Measurements from ENCODE around the gene ERMP1.

DNA sequence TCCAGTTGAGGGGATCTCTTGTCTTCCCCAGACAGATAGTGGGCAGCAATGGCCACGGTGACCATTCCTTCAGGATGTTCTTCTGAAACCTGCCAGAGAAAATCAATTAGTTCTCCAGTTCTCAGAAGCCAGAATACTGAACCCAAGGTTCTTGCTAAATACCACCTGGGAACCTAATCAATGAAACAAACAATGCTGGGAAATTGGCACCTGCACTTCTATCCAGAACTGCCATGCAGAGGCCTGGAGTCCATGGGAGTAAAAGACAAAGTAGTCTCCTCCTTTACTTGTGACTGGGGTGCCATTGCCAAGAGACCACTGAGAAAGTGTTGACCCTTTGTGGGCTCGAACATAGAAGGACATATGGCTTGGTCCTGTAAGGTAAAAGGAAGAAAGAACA lies 45.7 kb downstream of the ERMP1 start:
- TF ChIP-seq EZH2 (IDR thresholded peaks at IDR 0.05; ENCODE audit: borderline replicate concordance) = no peak
- TF ChIP-seq, protein P1, sequence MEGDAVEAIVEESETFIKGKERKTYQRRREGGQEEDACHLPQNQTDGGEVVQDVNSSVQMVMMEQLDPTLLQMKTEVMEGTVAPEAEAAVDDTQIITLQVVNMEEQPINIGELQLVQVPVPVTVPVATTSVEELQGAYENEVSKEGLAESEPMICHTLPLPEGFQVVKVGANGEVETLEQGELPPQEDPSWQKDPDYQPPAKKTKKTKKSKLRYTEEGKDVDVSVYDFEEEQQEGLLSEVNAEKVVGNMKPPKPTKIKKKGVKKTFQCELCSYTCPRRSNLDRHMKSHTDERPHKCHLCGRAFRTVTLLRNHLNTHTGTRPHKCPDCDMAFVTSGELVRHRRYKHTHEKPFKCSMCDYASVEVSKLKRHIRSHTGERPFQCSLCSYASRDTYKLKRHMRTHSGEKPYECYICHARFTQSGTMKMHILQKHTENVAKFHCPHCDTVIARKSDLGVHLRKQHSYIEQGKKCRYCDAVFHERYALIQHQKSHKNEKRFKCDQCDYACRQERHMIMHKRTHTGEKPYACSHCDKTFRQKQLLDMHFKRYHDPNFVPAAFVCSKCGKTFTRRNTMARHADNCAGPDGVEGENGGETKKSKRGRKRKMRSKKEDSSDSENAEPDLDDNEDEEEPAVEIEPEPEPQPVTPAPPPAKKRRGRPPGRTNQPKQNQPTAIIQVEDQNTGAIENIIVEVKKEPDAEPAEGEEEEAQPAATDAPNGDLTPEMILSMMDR (IDR thresholded peaks at IDR 0.05; ENCODE audit: poor library complexity) = no peak

Measured in hepatocyte (in vitro differentiated cells).